Muscle of back (tissue), 11 donors: ENCODE results near the gene PPP2R2B. TPM values are rescaled to one million over a fixed set of nuclear protein-coding genes. Genes with fewer than 3 reads are reported as not detected.
"Not testable (repeated sequence)": the region's sequence is repeated elsewhere in the genome, so short reads cannot be mapped to it uniquely, and the experiment has no call there.

Experiments
- DNase-seq, 3 donors: peaks; one replicate each; pipeline versions ENCODE4 v3.0.0 to v3.0.0-alpha.2; 2013
- polyA plus RNA-seq, 10 donors: library from polyadenylated mRNA; unstranded; fragments of 120-200 nt; gene quantifications; one replicate each; pipeline ENCODE4 v1.2.1, GENCODE V29; 2013; ENCODE audit not compliant: insufficient read length in 10 of 10

Gene PPP2R2B
- polyA plus RNA-seq, 10 donors, result 0.83 to 6.8 (median 3.2) TPM

- DNase-seq, result no peak
These were observed 132.5 kb downstream of the PPP2R2B start for GRCh38 chr5:146745931-146746577.

DNA sequence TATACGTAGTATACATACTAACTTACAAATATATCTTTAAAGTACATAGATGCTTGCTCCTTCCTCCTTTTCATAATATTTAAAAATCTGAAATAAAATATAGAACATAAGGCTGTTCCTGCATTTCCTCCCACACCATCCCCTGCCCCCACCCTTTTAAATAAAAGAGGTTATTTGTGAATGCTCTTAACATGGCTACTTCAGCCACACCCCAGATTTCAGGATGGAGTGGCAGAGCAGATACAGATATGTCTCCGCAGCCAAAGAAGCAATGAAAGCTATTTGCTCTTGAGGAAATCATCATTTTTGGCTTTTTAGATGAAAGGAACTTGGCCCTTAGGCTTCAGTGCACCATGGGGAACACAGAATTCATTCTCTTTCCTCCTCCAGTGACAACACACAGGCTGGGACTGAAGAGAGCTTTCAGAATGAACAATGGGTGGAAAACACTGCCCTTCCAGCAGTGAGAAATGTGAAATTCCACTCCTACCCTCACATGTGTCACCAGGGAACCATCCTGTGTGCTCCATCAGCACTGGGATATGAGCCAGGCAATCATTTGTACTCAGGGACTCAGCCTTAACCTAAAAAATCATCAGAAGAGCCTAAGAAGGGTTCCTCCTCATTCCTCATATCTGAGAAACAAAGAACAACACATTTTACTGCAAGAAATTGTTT is 134.3 kb downstream of the PPP2R2B start:
- peak; percentile 61 to 74 (median 61) for DNase-seq

DNA sequence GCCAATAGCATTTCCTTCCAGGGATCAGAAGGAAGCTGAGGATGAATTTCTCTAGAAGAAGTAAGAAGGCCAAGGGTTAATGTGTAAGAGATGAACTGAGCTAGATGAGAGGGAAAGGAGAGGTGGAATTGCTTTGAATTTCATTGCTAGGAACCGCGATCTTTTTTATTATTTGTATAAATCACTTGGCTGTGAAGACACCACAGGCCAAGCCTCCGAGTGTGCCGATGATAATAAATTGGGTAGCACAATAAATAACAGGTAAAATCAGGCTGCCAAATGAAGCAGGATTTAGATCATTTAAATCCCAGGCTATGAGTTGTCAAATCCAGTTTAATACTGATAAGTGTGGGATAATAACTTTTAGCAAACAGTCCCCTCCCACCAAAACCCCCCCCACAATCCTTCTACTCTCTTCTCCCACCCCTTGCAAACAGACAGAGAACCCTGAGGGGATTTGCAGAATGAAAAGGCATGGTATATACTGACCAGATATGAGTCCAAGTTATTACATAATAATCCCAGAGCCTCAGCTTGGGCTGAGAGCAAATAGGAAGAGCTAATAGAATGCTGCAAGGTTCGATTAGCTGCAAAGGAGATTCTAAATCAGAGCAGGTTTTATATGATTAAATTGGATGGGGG is 143.5 kb downstream of the PPP2R2B start:
- DNase-seq, result no peak

DNA sequence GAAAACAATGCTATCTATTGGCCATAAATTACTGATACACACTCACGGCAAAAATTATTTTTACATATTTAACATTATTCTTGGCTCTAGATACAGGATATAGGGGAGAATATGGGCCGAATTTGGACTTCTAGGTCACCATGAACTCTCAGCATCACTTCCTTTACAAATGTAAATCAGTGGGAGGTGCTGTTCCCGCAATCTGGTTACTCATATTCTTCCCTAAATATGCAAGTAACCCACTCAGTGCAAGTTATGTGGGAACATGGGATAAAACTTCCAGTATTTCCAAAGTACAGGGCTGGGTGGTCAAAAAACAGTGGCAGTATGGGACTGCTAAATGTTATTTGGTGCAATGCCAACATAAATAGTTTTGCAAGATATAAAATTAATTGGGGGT is 145.6 kb downstream of the PPP2R2B start:
- no peak for DNase-seq

- peak in 1 of 3 donors; percentile 88 for DNase-seq
These were observed 146.5 kb downstream of the PPP2R2B start for GRCh38 chr5:146731909-146732659.

DNA sequence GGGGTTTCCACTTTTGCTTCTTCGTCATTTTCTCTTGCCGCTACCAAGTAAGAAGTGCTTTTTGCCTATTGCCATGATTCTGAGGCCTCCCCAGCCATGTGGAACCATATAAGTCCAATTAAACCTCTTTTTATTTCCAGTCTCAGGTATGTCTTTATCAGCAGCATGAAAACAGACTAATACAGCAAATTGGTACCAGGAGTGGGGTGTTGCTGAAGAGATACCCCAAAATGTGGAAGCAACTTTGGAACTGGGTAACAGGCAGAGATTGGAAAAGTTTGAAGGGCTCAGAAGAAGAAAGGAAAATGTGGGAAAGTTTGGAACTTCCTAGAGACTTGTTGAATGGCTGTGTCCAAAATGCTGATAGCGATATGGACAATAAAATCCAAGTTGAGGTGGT is 149.8 kb downstream of the PPP2R2B start:
- not testable (repeated sequence) for DNase-seq

GRCh38 chr5:146726891-146727290 is 151.7 kb downstream of the PPP2R2B start:
- no peak for DNase-seq

DNA sequence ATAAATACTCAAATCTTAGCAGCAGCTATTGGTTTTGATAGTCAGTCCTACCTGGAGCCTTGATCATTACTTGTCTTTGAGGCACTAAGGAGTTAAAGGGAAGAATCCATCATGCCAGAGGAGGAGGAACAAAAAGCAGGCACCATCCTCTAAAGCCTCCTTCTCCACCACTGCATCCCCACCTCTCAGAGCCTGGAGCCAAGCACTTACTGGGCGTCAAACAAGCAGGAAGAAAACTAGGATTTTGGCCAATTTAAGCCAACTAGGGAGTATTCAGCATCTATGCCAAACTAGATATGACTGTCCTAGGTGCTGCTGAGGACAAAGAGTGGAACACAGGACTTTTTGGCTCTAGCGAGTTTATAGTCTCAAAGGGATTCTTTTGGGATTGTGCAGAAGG is 152.5 kb downstream of the PPP2R2B start:
- DNase-seq, result no peak

DNA sequence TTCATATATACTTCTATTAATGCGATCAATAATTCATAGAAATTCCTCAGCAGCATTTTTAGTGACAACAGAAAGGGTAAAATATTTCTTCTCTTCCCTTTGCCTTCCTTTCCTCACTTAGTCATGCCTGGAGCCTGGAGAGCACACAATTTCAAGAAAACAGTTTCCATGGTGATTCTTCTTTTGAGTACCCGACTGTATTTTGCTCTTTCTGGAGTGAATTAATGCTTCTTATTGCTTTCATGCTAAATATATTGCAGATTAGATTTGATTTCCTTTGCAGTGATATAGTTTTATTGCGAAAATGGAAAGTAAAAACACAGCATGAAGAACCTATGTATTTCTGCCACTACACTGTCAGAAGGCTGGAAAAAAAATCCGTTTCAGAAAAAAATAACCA is 153.5 kb downstream of the PPP2R2B start:
- DNase-seq, result peak in 1 of 3 donors; percentile 51

- no peak for DNase-seq
These were observed 156.2 kb downstream of the PPP2R2B start for GRCh38 chr5:146722361-146722779.

- no peak for DNase-seq
These were observed 157.3 kb downstream of the PPP2R2B start for GRCh38 chr5:146721073-146721815.

GRCh38 chr5:146720107-146720506 is 158.4 kb downstream of the PPP2R2B start:
- DNase-seq, result no peak

DNA sequence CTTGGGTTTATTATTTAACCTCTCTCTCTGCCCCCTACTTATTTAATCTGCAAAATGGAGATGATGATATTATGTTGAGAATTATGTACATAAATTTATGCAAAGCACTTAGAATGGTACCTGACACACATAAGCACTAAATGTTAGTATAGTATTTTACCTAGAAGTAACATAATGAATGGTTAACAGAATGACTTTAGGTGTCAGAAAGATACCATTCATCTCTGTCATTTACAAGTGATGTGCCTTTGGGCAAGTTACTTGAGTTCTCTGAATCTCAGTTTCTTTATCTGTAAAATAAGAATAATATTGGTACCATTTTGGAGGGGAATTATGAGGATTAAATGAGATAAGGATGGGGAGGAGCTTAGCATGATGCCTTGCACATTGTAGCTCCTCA is 159.4 kb downstream of the PPP2R2B start:
- no peak for DNase-seq

DNA sequence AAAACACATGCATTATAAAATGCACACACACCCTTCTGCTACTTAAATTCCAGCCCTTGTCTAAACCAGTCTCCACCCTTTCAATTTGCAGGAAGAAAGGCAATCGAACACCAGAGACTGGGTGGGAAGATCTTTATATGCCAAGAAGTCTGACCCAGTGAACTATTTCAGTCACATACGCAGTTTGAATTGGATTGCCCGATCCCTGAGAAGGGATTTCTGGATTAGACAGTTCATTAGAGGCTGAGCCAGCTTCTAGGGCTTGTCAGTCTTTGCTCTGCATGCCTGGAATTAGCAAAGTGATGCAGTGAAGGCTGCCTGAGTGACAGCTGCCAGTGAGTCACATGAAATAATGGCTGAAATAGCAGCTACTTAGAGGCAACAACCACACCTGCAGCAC is 159.9 kb downstream of the PPP2R2B start:
- DNase-seq, result peak; percentile 29 to 73 (median 42)

GRCh38 chr5:146717951-146718350 is 160.6 kb downstream of the PPP2R2B start:
- DNase-seq, result no peak

- peak in 1 of 3 donors; percentile 33 for DNase-seq
These were observed 161.9 kb downstream of the PPP2R2B start for GRCh38 chr5:146716636-146717035.

DNA sequence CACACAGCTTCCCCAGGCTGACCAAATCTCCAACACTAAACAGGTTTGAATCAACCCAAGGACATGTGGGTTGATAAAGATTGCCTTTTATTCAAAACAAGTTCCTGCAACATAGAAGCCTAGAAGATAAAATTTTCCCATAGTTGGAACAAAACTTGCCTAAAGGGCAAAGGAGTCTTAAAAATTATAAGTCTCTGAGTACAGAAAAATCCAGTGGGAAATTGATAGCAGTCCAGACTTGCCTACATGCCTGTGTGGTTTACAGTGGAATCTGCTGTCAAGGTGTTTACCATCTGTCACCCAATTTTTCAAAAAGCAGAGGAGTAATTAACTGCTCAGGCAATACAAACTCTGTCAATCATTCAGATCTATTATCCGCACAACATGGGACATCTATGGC is 168.2 kb downstream of the PPP2R2B start:
- DNase-seq, result no peak

DNA sequence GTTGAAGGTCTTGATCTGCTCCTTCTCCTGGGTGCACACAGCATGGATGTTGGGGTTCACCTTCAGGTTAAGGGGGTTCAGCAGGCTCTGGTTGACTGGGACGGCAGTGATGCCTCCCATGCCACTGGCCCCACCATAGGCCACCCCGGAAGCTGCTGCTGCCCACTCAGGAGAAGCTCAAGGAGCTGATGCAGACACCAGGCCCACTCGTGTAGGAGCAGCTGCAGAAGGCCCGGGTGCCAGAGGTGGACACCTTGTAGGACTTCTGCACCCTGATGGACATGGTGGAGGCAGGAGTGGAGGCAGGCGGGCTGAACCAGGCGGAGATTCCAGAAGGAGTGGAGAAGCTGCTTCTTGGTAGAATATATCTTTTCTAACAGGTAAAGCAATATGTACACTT is 171.2 kb downstream of the PPP2R2B start:
- no peak for DNase-seq

DNA sequence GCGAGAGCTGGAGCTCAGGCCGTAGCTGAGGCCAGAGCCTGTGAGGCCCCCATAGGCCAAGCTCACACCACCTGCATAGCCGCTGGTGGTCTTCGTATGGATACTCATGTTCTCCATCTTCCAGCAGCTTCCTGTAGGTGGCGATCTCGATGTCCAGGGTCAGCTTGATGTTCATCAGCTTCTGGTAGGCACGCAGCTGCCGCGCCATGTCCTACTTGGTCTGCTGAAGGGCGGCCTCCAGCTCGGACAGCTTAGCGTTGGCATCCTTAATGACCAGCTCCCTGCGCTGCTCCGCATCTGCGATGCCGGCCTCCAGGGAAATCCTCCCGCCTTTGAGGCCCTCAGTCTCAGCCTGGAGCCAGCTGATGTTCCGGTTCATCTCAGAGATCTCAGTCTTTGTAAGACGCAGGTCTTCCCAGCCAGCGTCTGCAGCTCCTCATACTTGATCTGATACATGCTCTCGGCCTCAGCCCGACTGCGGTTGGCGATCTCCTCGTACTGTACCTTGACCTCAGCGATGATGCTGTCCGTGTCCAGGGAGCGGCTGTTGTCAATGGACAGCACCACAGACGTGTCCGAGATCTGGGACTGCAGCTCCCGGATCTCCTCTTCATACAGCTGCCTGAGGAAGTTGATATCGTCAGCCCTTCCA is 172.1 kb downstream of the PPP2R2B start:
- DNase-seq, result no peak

DNA sequence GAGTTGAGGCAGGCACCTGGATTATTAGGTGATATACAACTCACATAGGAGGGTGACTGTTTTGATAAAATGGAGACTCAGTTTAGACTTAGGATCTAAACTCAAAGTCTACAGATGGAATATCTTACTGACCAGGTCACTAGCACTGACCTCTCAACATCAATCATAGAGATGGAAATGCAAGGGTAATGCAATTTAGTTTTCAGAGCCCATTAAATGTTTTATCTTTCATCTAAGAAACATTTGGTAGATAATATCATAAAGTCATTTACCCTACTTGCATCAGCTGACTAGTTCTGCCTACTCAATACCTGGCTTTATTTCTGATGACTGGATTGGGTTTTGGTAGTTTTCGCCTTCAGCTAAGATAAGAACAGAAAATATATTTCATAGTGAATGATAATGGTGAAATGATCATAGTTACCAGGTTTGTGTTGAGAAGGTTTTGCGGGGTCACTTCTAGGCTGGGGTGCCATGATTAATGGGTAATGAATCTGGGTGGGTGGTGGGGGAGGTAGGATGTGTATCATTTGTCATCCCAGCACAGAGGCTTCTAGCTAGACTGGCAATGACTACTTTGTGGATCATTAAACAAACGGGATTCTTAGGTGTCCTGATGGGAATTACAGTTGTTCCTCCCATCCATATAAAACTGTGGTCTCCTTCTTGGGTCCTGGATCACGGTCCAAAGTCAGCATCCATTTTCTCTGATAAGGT is 173.4 kb downstream of the PPP2R2B start:
- no peak for DNase-seq
